KMS-11 (cell line): Measurements from ENCODE around the gene HIRA.
"Not testable (repeated sequence)": the region's sequence is repeated elsewhere in the genome, so short reads cannot be mapped to it uniquely, and the experiment has no call there.

Experiments used
- H2AFZ ChIP-seq: fragments of 200-600 bp; sonication (generic); 2 replicates; pipeline ENCODE4 v1.6.1; 2016; ENCODE audit warnings: antibody characterized with exemption, mixed run types, low read depth
- H3K27ac ChIP-seq: fragments of 200-600 bp; sonication (generic); 2 replicates; pipeline ENCODE4 v1.6.1; 2016; ENCODE audit warnings: mild to moderate bottlenecking, mixed run types
- H3K27me3 ChIP-seq: fragments of 200-600 bp; sonication (generic); 2 replicates; pipeline ENCODE4 v1.6.1; 2017; ENCODE audit warnings: mild to moderate bottlenecking, low read depth, mixed run types, moderate library complexity; ENCODE audit not compliant: insufficient read depth
- H3K36me3 ChIP-seq: fragments of 200-600 bp; sonication (generic); 2 replicates; pipeline ENCODE4 v1.6.1; 2017; ENCODE audit warnings: mild to moderate bottlenecking, mixed run types; ENCODE audit not compliant: insufficient read depth
- H3K4me1 ChIP-seq: fragments of 200-600 bp; sonication (generic); 2 replicates; pipeline ENCODE4 v1.6.1; 2016; ENCODE audit warnings: mild to moderate bottlenecking, low read depth, mixed run types; ENCODE audit not compliant: poor library complexity, severe bottlenecking
- H3K4me2 ChIP-seq: fragments of 200-600 bp; sonication (generic); 2 replicates; pipeline ENCODE4 v1.7.0; 2016; ENCODE audit warnings: mild to moderate bottlenecking, mixed run types
- H3K4me3 ChIP-seq: fragments of 200-600 bp; sonication (generic); IDR thresholded peaks from 2 replicates; pipeline ENCODE4 v1.6.1; 2017; ENCODE audit warnings: low read depth, low read length, mixed read lengths; ENCODE audit not compliant: insufficient read depth
- H3K79me2 ChIP-seq: fragments of 200-600 bp; sonication (generic); 2 replicates; pipeline ENCODE4 v1.6.1; 2016; ENCODE audit warnings: low read depth, mixed run types; ENCODE audit not compliant: insufficient read depth
- H3K9ac ChIP-seq: fragments of 200-600 bp; sonication (generic); 2 replicates; pipeline ENCODE4 v1.6.1; 2016; ENCODE audit warnings: mild to moderate bottlenecking, mixed run types
- H4K20me1 ChIP-seq: fragments of 200-600 bp; sonication (generic); 2 replicates; pipeline ENCODE4 v1.6.1; 2016; ENCODE audit warnings: mild to moderate bottlenecking, mixed run types; ENCODE audit not compliant: insufficient read depth
- TF ChIP-seq, protein P1 (sequence below): fragments of 200-600 bp; sonication (generic); conservative IDR thresholded peaks from 2 replicates; pipeline ENCODE4 v1.6.1; 2017; ENCODE audit warnings: low read depth, mild to moderate bottlenecking, antibody characterized with exemption, low read length, moderate library complexity, mixed read lengths

The HIRA gene

DNA sequence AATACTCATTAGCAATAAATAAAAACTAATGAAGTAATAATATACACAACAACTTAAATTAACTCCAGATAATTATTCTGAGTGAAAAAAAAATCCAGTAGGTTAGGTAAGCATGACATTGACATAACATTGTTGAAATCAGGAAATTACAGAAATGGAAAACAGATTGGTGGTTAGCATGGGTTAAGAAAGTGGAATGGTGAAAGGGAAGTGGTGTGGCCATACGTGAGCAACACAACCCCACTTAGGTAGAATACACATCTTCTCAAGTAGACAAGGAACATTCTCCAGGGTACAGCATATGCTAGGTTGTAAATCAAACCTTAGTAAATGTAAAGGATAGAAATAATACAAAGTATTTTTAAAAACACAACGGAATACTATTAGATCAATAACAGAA is 109.8 kb downstream of the HIRA start:
- no peak overlapping the region for H3K9ac ChIP-seq
- no peaks in the 10 kb centered on the region for H3K79me2 ChIP-seq
- H2AFZ ChIP-seq: no peak overlapping the region
- H3K36me3 ChIP-seq: no peaks in the 10 kb centered on the region
- H3K4me3 ChIP-seq: no peak overlapping the region
- H3K4me1 ChIP-seq: no peaks in the 10 kb centered on the region
- no peaks in the 10 kb centered on the region for H3K27me3 ChIP-seq
- H4K20me1 ChIP-seq: no peaks in the 10 kb centered on the region
- no peak overlapping the region for H3K27ac ChIP-seq
- TF ChIP-seq, protein P1, sequence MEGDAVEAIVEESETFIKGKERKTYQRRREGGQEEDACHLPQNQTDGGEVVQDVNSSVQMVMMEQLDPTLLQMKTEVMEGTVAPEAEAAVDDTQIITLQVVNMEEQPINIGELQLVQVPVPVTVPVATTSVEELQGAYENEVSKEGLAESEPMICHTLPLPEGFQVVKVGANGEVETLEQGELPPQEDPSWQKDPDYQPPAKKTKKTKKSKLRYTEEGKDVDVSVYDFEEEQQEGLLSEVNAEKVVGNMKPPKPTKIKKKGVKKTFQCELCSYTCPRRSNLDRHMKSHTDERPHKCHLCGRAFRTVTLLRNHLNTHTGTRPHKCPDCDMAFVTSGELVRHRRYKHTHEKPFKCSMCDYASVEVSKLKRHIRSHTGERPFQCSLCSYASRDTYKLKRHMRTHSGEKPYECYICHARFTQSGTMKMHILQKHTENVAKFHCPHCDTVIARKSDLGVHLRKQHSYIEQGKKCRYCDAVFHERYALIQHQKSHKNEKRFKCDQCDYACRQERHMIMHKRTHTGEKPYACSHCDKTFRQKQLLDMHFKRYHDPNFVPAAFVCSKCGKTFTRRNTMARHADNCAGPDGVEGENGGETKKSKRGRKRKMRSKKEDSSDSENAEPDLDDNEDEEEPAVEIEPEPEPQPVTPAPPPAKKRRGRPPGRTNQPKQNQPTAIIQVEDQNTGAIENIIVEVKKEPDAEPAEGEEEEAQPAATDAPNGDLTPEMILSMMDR: no peak
- no peak overlapping the region for H3K4me2 ChIP-seq

DNA sequence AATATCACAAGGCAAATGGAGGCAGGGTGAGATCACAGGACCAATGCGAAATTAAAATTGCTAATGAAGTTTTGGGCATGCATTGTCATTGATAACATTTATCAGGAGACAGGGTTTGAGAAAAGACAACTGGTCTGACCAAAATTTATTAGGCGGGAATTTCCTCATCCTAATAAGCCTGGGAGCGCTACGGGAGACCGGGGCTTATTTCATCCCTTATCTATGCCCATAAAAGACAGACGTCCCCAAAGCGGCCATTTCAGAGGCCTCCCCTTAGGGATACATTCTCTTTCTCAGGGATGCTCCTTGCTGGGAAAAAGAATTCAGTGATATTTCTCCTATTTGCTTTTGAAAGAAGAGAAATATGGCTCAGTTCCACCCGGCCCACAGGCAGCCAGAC is 111.4 kb downstream of the HIRA start:
- not testable (repeated sequence) for H3K4me3 ChIP-seq, H4K20me1 ChIP-seq, H3K4me2 ChIP-seq, H3K9ac ChIP-seq, H2AFZ ChIP-seq, H3K36me3 ChIP-seq, H3K79me2 ChIP-seq, H3K27ac ChIP-seq, H3K4me1 ChIP-seq, H3K27me3 ChIP-seq

DNA sequence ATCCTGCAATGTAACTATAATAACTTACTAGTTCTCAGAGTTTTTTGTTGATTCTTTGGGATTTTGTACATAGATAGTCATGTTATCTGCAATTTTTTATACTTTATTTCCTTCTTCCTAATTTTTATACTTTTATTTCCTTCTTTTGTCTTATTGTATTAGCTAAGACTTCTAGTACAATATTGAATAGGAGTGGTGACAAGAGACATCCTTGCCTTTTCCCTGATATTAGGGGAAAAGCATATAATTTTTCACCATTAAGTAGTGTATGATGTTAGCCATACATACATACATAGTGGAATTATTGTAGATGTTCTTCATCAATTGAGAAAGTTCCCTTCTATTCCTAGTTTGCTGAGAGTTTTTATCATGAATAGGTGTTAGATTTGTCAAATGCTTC is 112.3 kb downstream of the HIRA start:
- H3K79me2 ChIP-seq: no peaks in the 10 kb centered on the region
- H3K27me3 ChIP-seq: no peaks in the 10 kb centered on the region
- no peaks in the 10 kb centered on the region for H4K20me1 ChIP-seq
- H3K36me3 ChIP-seq: no peaks in the 10 kb centered on the region
- no peak overlapping the region for H3K4me3 ChIP-seq
- no peak overlapping the region for H3K27ac ChIP-seq
- no peak overlapping the region for H3K4me2 ChIP-seq
- no peaks in the 10 kb centered on the region for H3K4me1 ChIP-seq
- no peak overlapping the region for H2AFZ ChIP-seq
- no peak overlapping the region for H3K9ac ChIP-seq
- TF ChIP-seq, protein P1: no peak

DNA sequence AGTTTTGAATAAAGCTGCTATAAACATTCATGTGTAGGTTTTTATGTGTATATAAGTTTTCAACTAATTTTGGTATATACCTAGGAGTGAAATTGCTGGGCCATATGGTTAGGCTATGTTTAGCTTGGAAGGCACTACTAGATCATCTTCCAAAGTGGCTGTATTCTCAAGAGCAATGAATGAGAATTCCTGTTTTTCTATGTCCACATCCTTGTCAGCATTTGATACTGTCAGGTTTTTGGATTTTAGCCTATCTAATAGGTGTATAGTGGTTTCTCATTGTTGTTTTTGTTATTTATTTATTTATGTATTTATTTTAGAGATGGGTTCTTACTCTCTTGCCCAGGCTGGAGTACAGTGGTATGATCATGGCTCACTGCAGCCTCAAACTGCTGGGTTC is 113.7 kb downstream of the HIRA start:
- Histone ChIP-seq H3K27me3 (no peaks in the 10 kb centered on the region), H2AFZ (no peak overlapping the region), H3K79me2 (no peaks in the 10 kb centered on the region), H3K9ac (no peak overlapping the region), H3K4me1 (no peaks in the 10 kb centered on the region), H3K27ac (no peak overlapping the region), H4K20me1 (no peaks in the 10 kb centered on the region), H3K4me3 (no peak overlapping the region), H3K36me3 (no peaks in the 10 kb centered on the region), H3K4me2 (no peak overlapping the region)
- TF ChIP-seq, protein P1: no peak

DNA sequence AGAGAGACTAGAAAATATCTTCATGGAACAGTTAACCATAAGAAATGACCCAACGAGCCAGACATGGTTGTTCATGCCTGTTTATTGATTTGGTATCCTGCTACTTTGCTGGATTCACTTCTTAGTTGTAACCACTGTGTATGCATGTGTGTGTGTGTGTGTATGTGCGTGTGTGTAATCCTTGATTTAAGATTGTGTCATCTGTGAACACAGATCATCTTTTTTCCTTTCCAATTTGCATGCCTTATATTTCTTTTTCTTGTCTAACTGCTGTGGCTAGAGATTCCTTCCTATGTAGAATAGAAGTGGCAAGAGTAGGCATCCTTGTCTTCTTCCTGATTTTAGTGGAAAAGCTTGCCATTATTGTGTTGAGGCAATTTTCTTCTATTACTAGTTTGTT is 123.7 kb downstream of the HIRA start:
- no peak overlapping the region for H3K9ac ChIP-seq
- TF ChIP-seq, protein P1: no peak
- no peaks in the 10 kb centered on the region for H3K27me3 ChIP-seq
- no peaks in the 10 kb centered on the region for H3K4me1 ChIP-seq
- no peak overlapping the region for H3K4me2 ChIP-seq
- H3K79me2 ChIP-seq: no peaks in the 10 kb centered on the region
- no peak overlapping the region for H2AFZ ChIP-seq
- H3K27ac ChIP-seq: no peak overlapping the region
- H4K20me1 ChIP-seq: no peaks in the 10 kb centered on the region
- H3K4me3 ChIP-seq: no peak overlapping the region
- no peaks in the 10 kb centered on the region for H3K36me3 ChIP-seq

DNA sequence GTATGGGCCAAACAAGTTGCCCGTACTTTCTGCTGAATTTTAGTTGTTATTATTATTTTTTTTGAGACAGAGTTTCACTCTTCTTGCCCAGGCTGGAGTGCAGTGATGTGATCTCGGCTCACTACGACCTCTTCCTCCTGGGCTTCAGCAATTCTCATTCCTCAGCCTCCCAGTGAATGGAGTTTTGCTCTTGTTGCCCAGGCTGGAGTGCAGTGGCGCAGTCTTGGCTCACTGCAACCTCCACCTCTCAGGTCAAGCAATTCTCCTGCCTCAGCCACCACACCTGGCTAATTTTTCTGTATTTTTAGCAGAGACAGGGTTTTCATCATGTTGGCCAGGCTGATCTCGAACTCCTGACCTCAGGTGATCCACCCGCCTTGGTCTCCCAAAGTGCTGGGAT is 125.0 kb downstream of the HIRA start:
- H3K4me2 ChIP-seq, H3K27ac ChIP-seq, H3K9ac ChIP-seq, H3K27me3 ChIP-seq, H3K36me3 ChIP-seq, H3K79me2 ChIP-seq, H3K4me1 ChIP-seq, H2AFZ ChIP-seq, H4K20me1 ChIP-seq, H3K4me3 ChIP-seq: not testable (repeated sequence)
